Thymus (tissue), 11 donors: Measurements from ENCODE around the gene TBC1D2B. TPM values are rescaled to one million over a fixed set of nuclear protein-coding genes. Genes with fewer than 3 reads are reported as not detected.

ENCODE experiments used
- DNase-seq, 9 donors: peaks; one replicate each; pipeline ENCODE4 v3.0.0-alpha.2; 2013; ENCODE audit warnings: low spot score in 9 of 9, low read depth in 6 of 9, missing footprints in 1 of 9
- H3K27ac ChIP-seq, 2 donors: one replicate each; pipeline ENCODE4 v1.5.1; 2013; ENCODE audit warnings: control low read depth in 1 of 2, low read depth in 1 of 2, low read length in 1 of 2, mild to moderate bottlenecking in 1 of 2, moderate library complexity in 1 of 2
- H3K27me3 ChIP-seq, 2 donors: one replicate each; pipeline ENCODE4 v1.5.1; 2013; ENCODE audit warnings: low read length in 1 of 2; ENCODE audit not compliant: control insufficient read depth in 2 of 2, insufficient read depth in 1 of 2
- H3K36me3 ChIP-seq, 2 donors: one replicate each; pipeline ENCODE4 v1.5.1; 2013; ENCODE audit warnings: low read length in 1 of 2, mild to moderate bottlenecking in 1 of 2, moderate library complexity in 1 of 2; ENCODE audit not compliant: control insufficient read depth in 2 of 2, insufficient read depth in 2 of 2
- H3K4me1 ChIP-seq, 2 donors: one replicate each; pipeline ENCODE4 v1.5.1; 2013; ENCODE audit warnings: low read length in 2 of 2; ENCODE audit not compliant: control insufficient read depth in 2 of 2, insufficient read depth in 2 of 2
- H3K4me3 ChIP-seq, 2 donors: one replicate each; pipeline ENCODE4 v1.5.1; 2013; ENCODE audit warnings: low read length in 2 of 2, control low read depth in 1 of 2, mild to moderate bottlenecking in 1 of 2
- H3K9me3 ChIP-seq, 2 donors: one replicate each; pipeline ENCODE4 v1.5.1; 2013; ENCODE audit warnings: low read length in 1 of 2, mild to moderate bottlenecking in 1 of 2; ENCODE audit not compliant: control insufficient read depth in 2 of 2, insufficient read depth in 1 of 2
- WGBS: extraction: QIAGEN DNeasy Blood & Tissue Kit; methylation state at CpG from one replicate; pipeline ENCODE4 v1.1.7; 2013; 5-methylcytosine and 5-hydroxymethylcytosine counted together
- polyA plus RNA-seq: library from polyadenylated mRNA; stranded (reverse); fragments of 200-250 nt; gene quantifications from one replicate; pipeline ENCODE4 v1.2.3, GENCODE V29; 2013
- total RNA-seq: library from RNA; stranded (reverse); fragments of 120-200 nt; gene quantifications from one replicate; pipeline ENCODE4 v1.2.4, GENCODE V29; 2013
- donor health status: healthy.

The TBC1D2B gene
- total and polyA plus RNA-seq, 2 donors: 20.0 to 32.7 TPM

GRCh38 chr15:78079298-78080087 lies 2.0 kb upstream of the TBC1D2B start:
- H3K4me3 ChIP-seq: no peak overlapping the region
- H3K9me3 ChIP-seq: no peaks in the 10 kb centered on the region
- no peak for DNase-seq
- peaks cover 11 to 38% of the 10 kb centered on the region in 2 donors for H3K4me1 ChIP-seq
- 98% methylated on average over 11 of the region's 11 CpGs for WGBS
- no peaks in the 10 kb centered on the region for H3K27me3 ChIP-seq
- H3K27ac ChIP-seq: no peak overlapping the region
- H3K36me3 ChIP-seq: peaks cover 0 to 3% of the 10 kb centered on the region in 2 donors

- H3K9me3 ChIP-seq: no peaks in the 10 kb centered on the region
- no peaks in the 10 kb centered on the region for H3K27me3 ChIP-seq
- peak overlapping the region; percentile 32 to 97 for H3K4me3 ChIP-seq
- H3K27ac ChIP-seq: no peak overlapping the region
- DNase-seq: no peak
- peaks cover 0 to 3% of the 10 kb centered on the region in 2 donors for H3K36me3 ChIP-seq
- 29% methylated on average over 7 of the region's 7 CpGs for WGBS
- H3K4me1 ChIP-seq: peaks cover 13 to 35% of the 10 kb centered on the region in 2 donors
Measured at GRCh38 chr15:78077871-78078210, 330 bp upstream of the TBC1D2B start.

GRCh38 chr15:78076231-78077052 lies 1.1 kb downstream of the TBC1D2B start:
- 51% methylated on average over 17 of the region's 17 CpGs for WGBS
- Histone ChIP-seq H3K4me3 (peak overlapping the region; percentile 62 to 97), H3K27me3 (no peaks in the 10 kb centered on the region), H3K27ac (peak overlapping the region; percentile 63 to 86), H3K9me3 (no peaks in the 10 kb centered on the region), H3K4me1 (peaks cover 13 to 42% of the 10 kb centered on the region in 2 donors), H3K36me3 (peaks cover 0 to 6% of the 10 kb centered on the region in 2 donors)
- DNase-seq: no peak

DNA sequence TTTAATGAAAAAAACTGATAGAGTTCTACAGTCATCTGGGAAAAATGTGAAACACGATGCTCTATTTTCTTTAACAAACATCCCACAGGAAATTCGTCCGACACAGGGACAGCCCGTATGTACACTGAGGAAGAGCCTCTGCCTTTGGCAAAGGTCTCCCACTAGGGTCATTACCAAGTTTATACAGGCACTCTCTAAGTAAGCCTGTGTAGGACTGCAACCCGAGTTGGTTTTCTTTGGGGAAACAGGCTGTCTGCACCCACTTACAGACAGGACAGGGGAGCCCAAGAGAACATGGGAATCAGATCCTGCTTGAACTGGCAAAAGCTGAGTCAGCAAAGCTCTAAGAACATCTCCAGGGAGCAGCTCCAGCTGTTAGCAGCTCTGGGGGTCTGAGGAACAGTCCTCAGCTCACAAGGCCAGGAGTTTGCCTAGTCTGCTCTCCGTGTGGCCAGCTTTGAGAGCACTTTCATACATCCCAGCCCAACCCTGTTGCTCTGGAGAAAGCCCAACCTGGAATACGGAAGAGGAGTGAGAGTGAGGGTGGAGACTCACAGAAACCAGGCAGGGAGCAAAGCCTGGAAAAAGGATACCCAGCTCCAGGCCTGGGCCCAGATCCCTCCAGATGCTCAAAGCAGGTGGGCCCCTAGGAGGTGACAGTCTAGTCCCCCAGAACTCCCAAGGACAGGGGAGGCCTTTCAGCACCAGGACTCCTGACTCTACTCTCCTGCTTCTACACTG lies 1.9 kb downstream of the TBC1D2B start:
- Histone ChIP-seq H3K36me3 (peaks cover 0 to 6% of the 10 kb centered on the region in 2 donors), H3K27me3 (no peaks in the 10 kb centered on the region), H3K4me3 (peak overlapping the region; percentile 62 to 97), H3K9me3 (no peaks in the 10 kb centered on the region), H3K4me1 (peaks cover 13 to 46% of the 10 kb centered on the region in 2 donors), H3K27ac (peak overlapping the region in 1 of 2 donors; percentile 63)
- DNase-seq: peak in 1 of 9 donors; percentile 33
- WGBS: 65% methylated on average over 7 of the region's 7 CpGs

GRCh38 chr15:78073046-78073787 lies 4.3 kb downstream of the TBC1D2B start:
- Histone ChIP-seq H3K4me3 (no peak overlapping the region), H3K27me3 (no peaks in the 10 kb centered on the region), H3K36me3 (peaks cover 0 to 6% of the 10 kb centered on the region in 2 donors), H3K9me3 (no peaks in the 10 kb centered on the region), H3K27ac (peak overlapping the region; percentile 55 to 74), H3K4me1 (peaks cover 37 to 70% of the 10 kb centered on the region in 2 donors)
- no peak for DNase-seq
- 95% methylated on average over 5 of the region's 5 CpGs for WGBS

DNA sequence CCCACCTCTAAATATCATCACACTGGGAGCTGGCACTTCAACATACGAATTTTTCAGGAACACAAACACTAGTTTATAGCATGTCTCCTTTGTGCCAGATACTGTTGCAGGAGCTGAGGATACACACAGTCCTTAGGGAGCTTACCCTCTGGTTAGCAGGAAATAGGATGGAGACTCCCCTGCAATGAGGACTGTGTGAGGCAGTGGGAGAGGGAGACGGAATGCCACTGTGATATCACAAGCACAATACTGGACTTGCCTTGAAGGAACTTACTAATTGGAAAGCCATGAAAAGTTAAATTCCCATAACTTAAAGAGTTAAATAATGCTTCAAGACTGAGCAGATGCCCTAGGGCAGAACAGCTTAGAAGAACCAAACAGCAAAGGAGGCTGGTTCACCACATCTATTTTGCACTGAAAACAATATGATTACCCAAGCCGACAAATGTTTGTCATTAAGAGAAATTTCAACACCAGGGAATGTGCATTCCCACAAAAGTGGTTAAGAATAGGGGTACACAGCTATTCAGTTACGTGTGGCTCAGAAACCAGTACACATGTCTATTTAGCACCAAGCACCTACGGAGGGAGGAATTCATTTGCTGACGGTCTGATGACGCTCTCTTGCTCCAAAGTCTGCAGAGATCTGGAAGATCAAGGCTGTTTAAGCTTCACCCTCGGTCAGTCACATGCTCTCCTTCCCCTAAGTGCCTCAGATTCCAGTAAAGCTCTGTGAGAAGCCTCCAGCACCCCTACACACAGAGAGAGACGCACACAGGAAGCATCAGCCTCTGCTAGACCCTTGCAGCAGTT lies 5.2 kb downstream of the TBC1D2B start:
- Histone ChIP-seq H3K9me3 (no peaks in the 10 kb centered on the region), H3K4me1 (peaks cover 43 to 73% of the 10 kb centered on the region in 2 donors), H3K36me3 (peaks cover 0 to 6% of the 10 kb centered on the region in 2 donors), H3K27me3 (no peaks in the 10 kb centered on the region), H3K4me3 (no peak overlapping the region), H3K27ac (peak overlapping the region; percentile 74 to 78)
- 72% methylated on average over 9 of the region's 9 CpGs for WGBS
- DNase-seq: peak in 1 of 9 donors; percentile 59

DNA sequence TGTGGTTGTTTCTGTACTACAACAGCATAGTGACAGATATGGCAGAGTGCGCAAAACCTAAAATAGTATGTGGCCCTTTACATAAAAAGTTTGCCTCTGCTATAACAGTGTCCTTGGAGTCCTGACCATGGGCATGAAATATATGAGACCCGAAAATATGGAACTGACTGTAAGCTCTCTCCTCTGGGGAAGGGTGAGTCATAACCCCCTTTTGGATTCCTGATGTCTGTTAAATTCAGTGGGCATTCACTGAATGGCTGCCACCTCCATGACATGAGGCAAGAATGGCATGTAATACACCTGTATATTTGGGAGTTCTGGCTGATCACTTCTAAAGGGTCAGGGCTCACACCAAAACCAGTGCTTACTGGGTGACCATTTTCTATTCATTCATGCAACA lies 6.1 kb downstream of the TBC1D2B start:
- DNase-seq: no peak
- Histone ChIP-seq H3K36me3 (peaks cover 0 to 6% of the 10 kb centered on the region in 2 donors), H3K27ac (no peak overlapping the region), H3K4me3 (no peak overlapping the region), H3K27me3 (no peaks in the 10 kb centered on the region), H3K4me1 (peaks cover 51 to 78% of the 10 kb centered on the region in 2 donors), H3K9me3 (no peaks in the 10 kb centered on the region)
- WGBS: 74% methylated on average over 2 of the region's 2 CpGs
